H1 (cell line): ENCODE measurements around the gene DDX55. TPM values are rescaled to one million over a fixed set of nuclear protein-coding genes. Genes with fewer than 3 reads are reported as not detected.

Experiments
- CTCF ChIA-PET: fragments of 300-600 bp; sonication (Branson Sonifier 250); formaldehyde crosslinking; loops from one replicate; lab custom pipeline; 2021; ENCODE audit not compliant: partially characterized antibody; lab: Charles Lee
- POLR2A ChIA-PET: fragments of 300-600 bp; sonication (Branson Sonifier 250); formaldehyde crosslinking; loops from one replicate; lab custom pipeline; 2021; ENCODE audit warnings: inconsistent platforms; ENCODE audit not compliant: partially characterized antibody; lab: Charles Lee
- DNase-seq, 2 experiments: peaks; one replicate each; pipeline versions ENCODE4 v3.0.0 to v3.0.0-alpha.2; 2010 to 2022; ENCODE audit warnings: low spot score in 2 of 2, low read depth in 1 of 2, mixed read lengths in 1 of 2
- FAIRE-seq: peaks from 2 replicates; lab custom pipeline; 2011; peaks lifted over from hg19 to GRCh38; lab: Jason Lieb, UNC
- H2AFZ ChIP-seq: 2 replicates; pipeline ENCODE4 v1.8.1; 2012; ENCODE audit warnings: low read length, inconsistent platforms
- H2AK5ac ChIP-seq: 2 replicates; pipeline ENCODE4 v1.6.1; 2013; ENCODE audit warnings: low read depth, low read length
- H2BK120ac ChIP-seq: replicated peaks from 2 replicates; pipeline ENCODE3; 2013; ENCODE audit warnings: low read depth, low read length, inconsistent platforms
- H2BK12ac ChIP-seq: 2 replicates; pipeline ENCODE4 v1.6.1; 2013; ENCODE audit warnings: low read depth, low read length
- H2BK15ac ChIP-seq: 2 replicates; pipeline ENCODE4 v1.6.1; 2013; ENCODE audit warnings: low read length
- H2BK20ac ChIP-seq: 2 replicates; pipeline ENCODE4 v1.6.1; 2013; ENCODE audit warnings: low read length
- H2BK5ac ChIP-seq: 2 replicates; pipeline ENCODE4 v1.6.1; 2013; ENCODE audit warnings: low read depth, low read length
- H3K14ac ChIP-seq: 2 replicates; pipeline ENCODE4 v1.6.1; 2013; ENCODE audit warnings: inconsistent platforms; ENCODE audit not compliant: insufficient read length
- H3K18ac ChIP-seq: 2 replicates; pipeline ENCODE4 v1.6.1; 2013; ENCODE audit warnings: low read length; ENCODE audit errors: extremely low read depth
- H3K23ac ChIP-seq: 2 replicates; pipeline ENCODE4 v1.6.1; 2013; ENCODE audit warnings: inconsistent platforms; ENCODE audit not compliant: insufficient read length
- H3K23me2 ChIP-seq: 2 replicates; pipeline ENCODE4 v1.6.1; 2013; ENCODE audit warnings: low read depth, low read length
- H3K27ac ChIP-seq: 2 replicates; pipeline ENCODE4 v1.6.1; 2011; ENCODE audit warnings: low read depth, low read length, inconsistent platforms
- H3K27me3 ChIP-seq, 4 experiments: replicated peaks in 1 of 4; 1 replicate in 1 of 4; 2 replicates in 3 of 4; pipeline versions ENCODE4 v1.6.1 to v1.8.1; 2011 to 2013; ENCODE audit warnings: low read length in 3 of 4, mild to moderate bottlenecking in 3 of 4, inconsistent platforms in 2 of 4, mixed read lengths in 2 of 4, moderate library complexity in 1 of 4; ENCODE audit not compliant: control insufficient read depth in 3 of 4, insufficient read depth in 3 of 4; ENCODE audit errors: extremely low read depth in 1 of 4
- H3K36me3 ChIP-seq, 4 experiments: 2 replicates each; pipeline versions ENCODE4 v1.6.1 to v1.8.1; 2011 to 2013; ENCODE audit warnings: mild to moderate bottlenecking in 4 of 4, low read length in 3 of 4, moderate library complexity in 2 of 4, control low read depth in 1 of 4, inconsistent platforms in 1 of 4; ENCODE audit not compliant: insufficient read depth in 4 of 4, control insufficient read depth in 2 of 4
- H3K4ac ChIP-seq: replicated peaks from 2 replicates; pipeline ENCODE3; 2013; ENCODE audit warnings: low read length, low read depth, mixed read lengths, inconsistent platforms; ENCODE audit not compliant: insufficient read length
- H3K4me1 ChIP-seq, 4 experiments: replicated peaks in 1 of 4; 1 replicate in 1 of 4; 2 replicates in 3 of 4; pipeline versions ENCODE4 v1.6.1 to v1.8.1; 2011 to 2013; ENCODE audit warnings: low read length in 3 of 4, inconsistent platforms in 2 of 4, mixed read lengths in 1 of 4; ENCODE audit not compliant: insufficient read depth in 4 of 4, control insufficient read depth in 3 of 4
- H3K4me2 ChIP-seq, 2 experiments: 2 replicates each; pipeline versions ENCODE4 v1.6.1 to v1.8.1; 2011 to 2013; ENCODE audit warnings: low read depth in 2 of 2, low read length in 2 of 2, control low read depth in 1 of 2, inconsistent platforms in 1 of 2, mild to moderate bottlenecking in 1 of 2; ENCODE audit not compliant: insufficient read depth in 1 of 2
- H3K4me3 ChIP-seq, 4 experiments: fragments of 200-600, 300-600 bp in 1 of 4; sonication (generic), shearing (Covaris generic), sonication (Bioruptor Twin) in 1 of 4; 2 replicates each; pipeline versions ENCODE4 v1.5.1 to v1.8.1; 2011 to 2016; ENCODE audit warnings: low read length in 4 of 4, low read depth in 3 of 4, control low read depth in 2 of 4, inconsistent platforms in 2 of 4, mild to moderate bottlenecking in 2 of 4, mixed read lengths in 1 of 4, moderate library complexity in 1 of 4; ENCODE audit not compliant: insufficient read depth in 2 of 4; ENCODE audit errors: extremely low read depth in 1 of 4
- H3K56ac ChIP-seq: replicated peaks from 2 replicates; pipeline ENCODE3; 2013; ENCODE audit warnings: low read depth, mild to moderate bottlenecking, mixed read lengths, low read length, inconsistent platforms; ENCODE audit not compliant: insufficient read length
- H3K79me1 ChIP-seq: 2 replicates; pipeline ENCODE4 v1.6.1; 2013; ENCODE audit warnings: low read depth, low read length, control low read depth
- H3K79me2 ChIP-seq, 2 experiments: 2 replicates each; pipeline versions ENCODE4 v1.6.1 to v1.8.1; 2012 to 2013; ENCODE audit warnings: low read length in 2 of 2, mild to moderate bottlenecking in 2 of 2, inconsistent platforms in 1 of 2; ENCODE audit not compliant: insufficient read depth in 2 of 2, control insufficient read depth in 1 of 2
- H3K9ac ChIP-seq, 4 experiments: replicated peaks in 1 of 4; 1 replicate in 1 of 4; 2 replicates in 3 of 4; pipeline versions ENCODE4 v1.6.1 to v1.8.1; 2011 to 2013; ENCODE audit warnings: low read depth in 3 of 4, low read length in 3 of 4, control low read depth in 2 of 4, mild to moderate bottlenecking in 2 of 4, moderate library complexity in 2 of 4, inconsistent platforms in 1 of 4; ENCODE audit errors: extremely low read depth in 1 of 4
- H3K9me3 ChIP-seq, 2 experiments: 2 replicates each; pipeline versions ENCODE4 v1.6.1 to v1.8.1; 2012 to 2013; ENCODE audit warnings: mild to moderate bottlenecking in 2 of 2, moderate library complexity in 2 of 2, control low read depth in 1 of 2, inconsistent platforms in 1 of 2, low read depth in 1 of 2, low read length in 1 of 2, mixed read lengths in 1 of 2; ENCODE audit not compliant: insufficient read depth in 2 of 2
- H4K20me1 ChIP-seq, 2 experiments: replicated peaks in 1 of 2; 2 replicates each; pipeline versions ENCODE3 to v1.8.1; 2011 to 2013; ENCODE audit warnings: inconsistent platforms in 2 of 2, low read length in 2 of 2, mild to moderate bottlenecking in 1 of 2; ENCODE audit not compliant: insufficient read depth in 2 of 2, control insufficient read depth in 1 of 2
- H4K5ac ChIP-seq: 2 replicates; pipeline ENCODE4 v1.6.1; 2013; ENCODE audit warnings: low read length, low read depth, mixed read lengths, inconsistent platforms; ENCODE audit not compliant: insufficient read length
- H4K8ac ChIP-seq: 2 replicates; pipeline ENCODE4 v1.8.0; 2013; ENCODE audit warnings: mild to moderate bottlenecking, moderate library complexity, low read length, inconsistent platforms; ENCODE audit not compliant: insufficient read depth; ENCODE audit errors: extremely low read depth
- H4K91ac ChIP-seq: replicated peaks from 2 replicates; pipeline ENCODE3; 2013; ENCODE audit warnings: low read length, mixed read lengths, inconsistent platforms; ENCODE audit not compliant: insufficient read length
- BCL11A ChIP-seq, 2 experiments: IDR thresholded peaks; one replicate each; pipeline ENCODE4 v1.6.1; 2011; ENCODE audit warnings: low read depth in 2 of 2, low read length in 2 of 2, mild to moderate bottlenecking in 2 of 2
- CHD1 ChIP-seq: IDR thresholded peaks from 2 replicates; pipeline ENCODE4 v1.6.1; 2012; ENCODE audit warnings: low read depth, low read length, improper control_type of control experiment
- CREB1 ChIP-seq: IDR thresholded peaks from 2 replicates; pipeline ENCODE4 v1.6.1; 2012; ENCODE audit warnings: inconsistent platforms
- WGBS, 2 experiments: shearing (Covaris generic) in 1 of 2; methylation state at CpG; one replicate each; pipeline versions ENCODE4 v1.1.6 to v1.1.7; 2013 to 2015; ENCODE audit warnings: low lambda C conversion rate in 2 of 2, mixed read lengths in 2 of 2, inconsistent platforms in 1 of 2, low coverage in 1 of 2, missing lambda C conversion rate in 1 of 2; ENCODE audit not compliant: insufficient replicate concordance in 2 of 2, insufficient coverage in 1 of 2, insufficient read length in 1 of 2; ENCODE audit errors: extremely low coverage in 1 of 2, missing lambda C conversion rate in 1 of 2; 5-methylcytosine and 5-hydroxymethylcytosine counted together
- polyA plus RNA-seq, 7 experiments: library from polyadenylated mRNA; depleted of rRNA in 3 of 7; stranded (reverse) in 5 of 7; unstranded in 2 of 7; fragments of >200 nt in 5 of 7; fragments of 200-250 nt in 2 of 7; gene quantifications; 1 replicate in 5 of 7; 2 replicates in 1 of 7; 4 replicates in 1 of 7; pipeline versions ENCODE4 v1.2.1 to v1.2.3, GENCODE V29; 2011 to 2013; ENCODE audit warnings: missing spikeins in 2 of 7, mixed read lengths in 2 of 7
- total RNA-seq: library from RNA; stranded (reverse); fragmentation: NEBNext Ultra II Directional; extraction: Animal tissue kit (Norgen Biotek cat#: 25700); gene quantifications from 2 replicates; pipeline ENCODE4 v1.2.1, GENCODE V29; 2021

Gene DDX55
- total and polyA plus RNA-seq, 2 of the 8 experiments (the other 6 are each of a cell fraction or from before 2014, with no cell fraction given), result 25.8 to 37.7 TPM

- Histone ChIP-seq H3K4me3 (no peak overlapping the region), H3K23ac (no peak overlapping the region), H3K14ac (no peak overlapping the region), H3K9me3 (peaks cover 0 to 2% of the 10 kb centered on the region in 2 experiments; a peak in 1 of 4 replicates), H3K79me1 (no peaks in the 10 kb centered on the region; the same call in none of the 2 replicates), H2BK5ac (no peak overlapping the region), H4K20me1 (no peaks in the 10 kb centered on the region), H3K23me2 (no peaks in the 10 kb centered on the region; the same call in 1 of the 2 replicates), H3K18ac (no peak overlapping the region), H3K56ac (no peak overlapping the region), H4K91ac (no peak overlapping the region), H2BK12ac (no peak overlapping the region), H4K8ac (no peak overlapping the region), H2BK120ac (no peak overlapping the region), H3K27me3 (no peaks in the 10 kb centered on the region), H3K79me2 (peaks cover 0 to 8% of the 10 kb centered on the region in 2 experiments; a peak in 1 of 4 replicates), H3K36me3 (no peaks in the 10 kb centered on the region), H3K27ac (no peak overlapping the region), H2AFZ (no peak overlapping the region), H3K4me1 (peaks cover 0 to 2% (median 0%) of the 10 kb centered on the region in 4 experiments; a peak in 1 of 7 replicates), H3K4me2 (no peak overlapping the region), H2BK20ac (no peak overlapping the region), H4K5ac (no peak overlapping the region), H2BK15ac (no peak overlapping the region), H3K4ac (no peak overlapping the region), H3K9ac (no peak overlapping the region), H2AK5ac (no peak overlapping the region)
- TF ChIP-seq BCL11A (IDR thresholded peaks at IDR 0.05; ENCODE audit: low read depth in 2 of 2, low read length in 2 of 2) (no peak), CHD1 (no peak), CREB1 (no peak)
- DNase-seq (no peak), FAIRE-seq (no peak)
- ChIA-PET CTCF (interaction anchor here (0.6 kb wide), 2 partner anchors 141 to 309 kb away, joined by 3 read pairs; no protein-coding TSS in a partner anchor), POLR2A (no interaction called here)
- 90% methylated on average over 3 of the region's 3 CpGs; no CpG with 5 or more reads in 1 of the 2 experiments for WGBS, 2 experiments
Measured at GRCh38 chr12:123578243-123578642, 23.7 kb upstream of the DDX55 start.
